H1 (cell line): ENCODE measurements around the gene KCNN4. TPM values are rescaled to one million over a fixed set of nuclear protein-coding genes. Genes with fewer than 3 reads are reported as not detected.

ENCODE experiments used
- CTCF ChIA-PET: fragments of 300-600 bp; sonication (Branson Sonifier 250); formaldehyde crosslinking; loops from one replicate; lab custom pipeline; 2021; ENCODE audit not compliant: partially characterized antibody; lab: Charles Lee
- POLR2A ChIA-PET: fragments of 300-600 bp; sonication (Branson Sonifier 250); formaldehyde crosslinking; loops from one replicate; lab custom pipeline; 2021; ENCODE audit warnings: inconsistent platforms; ENCODE audit not compliant: partially characterized antibody; lab: Charles Lee
- DNase-seq, 2 experiments: peaks; one replicate each; pipeline versions ENCODE4 v3.0.0 to v3.0.0-alpha.2; 2010 to 2022; ENCODE audit warnings: low spot score in 2 of 2, low read depth in 1 of 2, mixed read lengths in 1 of 2
- FAIRE-seq: peaks from 2 replicates; lab custom pipeline; 2011; peaks lifted over from hg19 to GRCh38; lab: Jason Lieb, UNC
- H2AFZ ChIP-seq: 2 replicates; pipeline ENCODE4 v1.8.1; 2012; ENCODE audit warnings: low read length, inconsistent platforms
- H2AK5ac ChIP-seq: 2 replicates; pipeline ENCODE4 v1.6.1; 2013; ENCODE audit warnings: low read depth, low read length
- H2BK120ac ChIP-seq: replicated peaks from 2 replicates; pipeline ENCODE3; 2013; ENCODE audit warnings: low read depth, low read length, inconsistent platforms
- H2BK12ac ChIP-seq: 2 replicates; pipeline ENCODE4 v1.6.1; 2013; ENCODE audit warnings: low read depth, low read length
- H2BK15ac ChIP-seq: 2 replicates; pipeline ENCODE4 v1.6.1; 2013; ENCODE audit warnings: low read length
- H2BK20ac ChIP-seq: 2 replicates; pipeline ENCODE4 v1.6.1; 2013; ENCODE audit warnings: low read length
- H2BK5ac ChIP-seq: 2 replicates; pipeline ENCODE4 v1.6.1; 2013; ENCODE audit warnings: low read depth, low read length
- H3K14ac ChIP-seq: 2 replicates; pipeline ENCODE4 v1.6.1; 2013; ENCODE audit warnings: inconsistent platforms; ENCODE audit not compliant: insufficient read length
- H3K18ac ChIP-seq: 2 replicates; pipeline ENCODE4 v1.6.1; 2013; ENCODE audit warnings: low read length; ENCODE audit errors: extremely low read depth
- H3K23ac ChIP-seq: 2 replicates; pipeline ENCODE4 v1.6.1; 2013; ENCODE audit warnings: inconsistent platforms; ENCODE audit not compliant: insufficient read length
- H3K23me2 ChIP-seq: 2 replicates; pipeline ENCODE4 v1.6.1; 2013; ENCODE audit warnings: low read depth, low read length
- H3K27ac ChIP-seq: 2 replicates; pipeline ENCODE4 v1.6.1; 2011; ENCODE audit warnings: low read depth, low read length, inconsistent platforms
- H3K27me3 ChIP-seq, 4 experiments: replicated peaks in 1 of 4; 1 replicate in 1 of 4; 2 replicates in 3 of 4; pipeline versions ENCODE4 v1.6.1 to v1.8.1; 2011 to 2013; ENCODE audit warnings: low read length in 3 of 4, mild to moderate bottlenecking in 3 of 4, inconsistent platforms in 2 of 4, mixed read lengths in 2 of 4, moderate library complexity in 1 of 4; ENCODE audit not compliant: control insufficient read depth in 3 of 4, insufficient read depth in 3 of 4; ENCODE audit errors: extremely low read depth in 1 of 4
- H3K36me3 ChIP-seq, 4 experiments: 2 replicates each; pipeline versions ENCODE4 v1.6.1 to v1.8.1; 2011 to 2013; ENCODE audit warnings: mild to moderate bottlenecking in 4 of 4, low read length in 3 of 4, moderate library complexity in 2 of 4, control low read depth in 1 of 4, inconsistent platforms in 1 of 4; ENCODE audit not compliant: insufficient read depth in 4 of 4, control insufficient read depth in 2 of 4
- H3K4ac ChIP-seq: replicated peaks from 2 replicates; pipeline ENCODE3; 2013; ENCODE audit warnings: low read length, low read depth, mixed read lengths, inconsistent platforms; ENCODE audit not compliant: insufficient read length
- H3K4me1 ChIP-seq, 4 experiments: replicated peaks in 1 of 4; 1 replicate in 1 of 4; 2 replicates in 3 of 4; pipeline versions ENCODE4 v1.6.1 to v1.8.1; 2011 to 2013; ENCODE audit warnings: low read length in 3 of 4, inconsistent platforms in 2 of 4, mixed read lengths in 1 of 4; ENCODE audit not compliant: insufficient read depth in 4 of 4, control insufficient read depth in 3 of 4
- H3K4me2 ChIP-seq, 2 experiments: 2 replicates each; pipeline versions ENCODE4 v1.6.1 to v1.8.1; 2011 to 2013; ENCODE audit warnings: low read depth in 2 of 2, low read length in 2 of 2, control low read depth in 1 of 2, inconsistent platforms in 1 of 2, mild to moderate bottlenecking in 1 of 2; ENCODE audit not compliant: insufficient read depth in 1 of 2
- H3K4me3 ChIP-seq, 4 experiments: fragments of 200-600, 300-600 bp in 1 of 4; sonication (generic), shearing (Covaris generic), sonication (Bioruptor Twin) in 1 of 4; 2 replicates each; pipeline versions ENCODE4 v1.5.1 to v1.8.1; 2011 to 2016; ENCODE audit warnings: low read length in 4 of 4, low read depth in 3 of 4, control low read depth in 2 of 4, inconsistent platforms in 2 of 4, mild to moderate bottlenecking in 2 of 4, mixed read lengths in 1 of 4, moderate library complexity in 1 of 4; ENCODE audit not compliant: insufficient read depth in 2 of 4; ENCODE audit errors: extremely low read depth in 1 of 4
- H3K56ac ChIP-seq: replicated peaks from 2 replicates; pipeline ENCODE3; 2013; ENCODE audit warnings: low read depth, mild to moderate bottlenecking, mixed read lengths, low read length, inconsistent platforms; ENCODE audit not compliant: insufficient read length
- H3K79me1 ChIP-seq: 2 replicates; pipeline ENCODE4 v1.6.1; 2013; ENCODE audit warnings: low read depth, low read length, control low read depth
- H3K79me2 ChIP-seq, 2 experiments: 2 replicates each; pipeline versions ENCODE4 v1.6.1 to v1.8.1; 2012 to 2013; ENCODE audit warnings: low read length in 2 of 2, mild to moderate bottlenecking in 2 of 2, inconsistent platforms in 1 of 2; ENCODE audit not compliant: insufficient read depth in 2 of 2, control insufficient read depth in 1 of 2
- H3K9ac ChIP-seq, 4 experiments: replicated peaks in 1 of 4; 1 replicate in 1 of 4; 2 replicates in 3 of 4; pipeline versions ENCODE4 v1.6.1 to v1.8.1; 2011 to 2013; ENCODE audit warnings: low read depth in 3 of 4, low read length in 3 of 4, control low read depth in 2 of 4, mild to moderate bottlenecking in 2 of 4, moderate library complexity in 2 of 4, inconsistent platforms in 1 of 4; ENCODE audit errors: extremely low read depth in 1 of 4
- H3K9me3 ChIP-seq, 2 experiments: 2 replicates each; pipeline versions ENCODE4 v1.6.1 to v1.8.1; 2012 to 2013; ENCODE audit warnings: mild to moderate bottlenecking in 2 of 2, moderate library complexity in 2 of 2, control low read depth in 1 of 2, inconsistent platforms in 1 of 2, low read depth in 1 of 2, low read length in 1 of 2, mixed read lengths in 1 of 2; ENCODE audit not compliant: insufficient read depth in 2 of 2
- H4K20me1 ChIP-seq, 2 experiments: replicated peaks in 1 of 2; 2 replicates each; pipeline versions ENCODE3 to v1.8.1; 2011 to 2013; ENCODE audit warnings: inconsistent platforms in 2 of 2, low read length in 2 of 2, mild to moderate bottlenecking in 1 of 2; ENCODE audit not compliant: insufficient read depth in 2 of 2, control insufficient read depth in 1 of 2
- H4K5ac ChIP-seq: 2 replicates; pipeline ENCODE4 v1.6.1; 2013; ENCODE audit warnings: low read length, low read depth, mixed read lengths, inconsistent platforms; ENCODE audit not compliant: insufficient read length
- H4K8ac ChIP-seq: 2 replicates; pipeline ENCODE4 v1.8.0; 2013; ENCODE audit warnings: mild to moderate bottlenecking, moderate library complexity, low read length, inconsistent platforms; ENCODE audit not compliant: insufficient read depth; ENCODE audit errors: extremely low read depth
- H4K91ac ChIP-seq: replicated peaks from 2 replicates; pipeline ENCODE3; 2013; ENCODE audit warnings: low read length, mixed read lengths, inconsistent platforms; ENCODE audit not compliant: insufficient read length
- BRCA1 ChIP-seq: IDR thresholded peaks from 2 replicates; pipeline ENCODE4 v1.6.1; 2012; ENCODE audit warnings: low read depth, low read length, improper control_type of control experiment
- CTBP2 ChIP-seq: IDR thresholded peaks from 2 replicates; pipeline ENCODE4 v1.7.0; 2011; ENCODE audit warnings: borderline replicate concordance, mild to moderate bottlenecking, moderate library complexity, mixed read lengths, low read length; ENCODE audit not compliant: insufficient read depth, insufficient read length
- E2F6 ChIP-seq: IDR thresholded peaks from 2 replicates; pipeline ENCODE4 v1.6.1; 2012; ENCODE audit warnings: inconsistent platforms
- KDM4A ChIP-seq: IDR thresholded peaks from one replicate; pipeline ENCODE4 v1.7.1; 2012; ENCODE audit warnings: low read depth, mild to moderate bottlenecking, moderate library complexity, low read length, inconsistent platforms; ENCODE audit not compliant: severe bottlenecking
- MAFK ChIP-seq: IDR thresholded peaks from 2 replicates; pipeline ENCODE4 v1.6.1; 2012; ENCODE audit warnings: low read depth, mild to moderate bottlenecking, improper control_type of control experiment, low read length
- POLR2A ChIP-seq, 2 experiments: IDR thresholded peaks; 1 replicate in 1 of 2; 2 replicates in 1 of 2; pipeline ENCODE4 v1.6.1; 2011; ENCODE audit warnings: low read depth in 2 of 2, low read length in 2 of 2, mild to moderate bottlenecking in 2 of 2; ENCODE audit errors: control extremely low read depth in 1 of 2
- RXRA ChIP-seq: IDR thresholded peaks from 2 replicates; pipeline ENCODE4 v1.6.1; 2011; ENCODE audit warnings: low read depth, mild to moderate bottlenecking, low read length, moderate library complexity; ENCODE audit not compliant: insufficient read depth
- SAP30 ChIP-seq: fragments of 300-600 bp; sonication (generic); IDR thresholded peaks from 2 replicates; pipeline ENCODE4 v1.7.1; 2012; ENCODE audit warnings: low read length, moderate library complexity, mild to moderate bottlenecking, inconsistent platforms; ENCODE audit not compliant: insufficient read depth, insufficient replicate concordance
- SIN3A ChIP-seq, 2 experiments: IDR thresholded peaks in 1 of 2; conservative IDR thresholded peaks in 1 of 2; 2 replicates each; pipeline ENCODE4 v1.6.1; 2011 to 2012; ENCODE audit warnings: low read length in 2 of 2, improper control_type of control experiment in 1 of 2, low read depth in 1 of 2, mild to moderate bottlenecking in 1 of 2
- SUZ12 ChIP-seq: fragments of 200-600 bp; sonication (generic); IDR thresholded peaks from 2 replicates; pipeline ENCODE4 v1.6.1; 2012; ENCODE audit warnings: mild to moderate bottlenecking, inconsistent platforms, low read length, moderate library complexity, mixed read lengths
- WGBS, 2 experiments: shearing (Covaris generic) in 1 of 2; methylation state at CpG; one replicate each; pipeline versions ENCODE4 v1.1.6 to v1.1.7; 2013 to 2015; ENCODE audit warnings: low lambda C conversion rate in 2 of 2, mixed read lengths in 2 of 2, inconsistent platforms in 1 of 2, low coverage in 1 of 2, missing lambda C conversion rate in 1 of 2; ENCODE audit not compliant: insufficient replicate concordance in 2 of 2, insufficient coverage in 1 of 2, insufficient read length in 1 of 2; ENCODE audit errors: extremely low coverage in 1 of 2, missing lambda C conversion rate in 1 of 2; 5-methylcytosine and 5-hydroxymethylcytosine counted together
- polyA plus RNA-seq, 7 experiments: library from polyadenylated mRNA; depleted of rRNA in 3 of 7; stranded (reverse) in 5 of 7; unstranded in 2 of 7; fragments of >200 nt in 5 of 7; fragments of 200-250 nt in 2 of 7; gene quantifications; 1 replicate in 5 of 7; 2 replicates in 1 of 7; 4 replicates in 1 of 7; pipeline versions ENCODE4 v1.2.1 to v1.2.3, GENCODE V29; 2011 to 2013; ENCODE audit warnings: missing spikeins in 2 of 7, mixed read lengths in 2 of 7
- total RNA-seq: library from RNA; stranded (reverse); fragmentation: NEBNext Ultra II Directional; extraction: Animal tissue kit (Norgen Biotek cat#: 25700); gene quantifications from 2 replicates; pipeline ENCODE4 v1.2.1, GENCODE V29; 2021

KCNN4 gene
- total and polyA plus RNA-seq, 2 of the 8 experiments (the other 6 are each of a cell fraction or from before 2014, with no cell fraction given): 0.78 to 1.5 TPM

GRCh38 chr19:43724896-43725295 is 55.9 kb downstream of the KCNN4 start:
- Histone ChIP-seq H2BK15ac (no peak overlapping the region), H2BK20ac (no peak overlapping the region), H2AFZ (no peak overlapping the region), H3K27ac (no peak overlapping the region), H3K23ac (no peak overlapping the region), H4K8ac (no peak overlapping the region), H3K4me1 (no peaks in the 10 kb centered on the region), H3K56ac (no peak overlapping the region), H2BK120ac (no peak overlapping the region), H4K5ac (no peak overlapping the region), H3K9me3 (no peaks in the 10 kb centered on the region), H3K14ac (no peak overlapping the region), H4K20me1 (peaks cover 0 to 6% of the 10 kb centered on the region in 2 experiments), H3K79me2 (no peaks in the 10 kb centered on the region), H3K27me3 (no peaks in the 10 kb centered on the region), H3K9ac (no peak overlapping the region), H3K36me3 (peaks cover 0 to 3% (median 1%) of the 10 kb centered on the region in 4 experiments; a peak in 1 of 8 replicates), H3K79me1 (no peaks in the 10 kb centered on the region), H3K4ac (no peak overlapping the region), H3K4me2 (no peak overlapping the region), H3K4me3 (no peak overlapping the region), H3K23me2 (no peaks in the 10 kb centered on the region), H2BK12ac (no peak overlapping the region), H2AK5ac (no peak overlapping the region), H4K91ac (no peak overlapping the region), H2BK5ac (no peak overlapping the region), H3K18ac (no peak overlapping the region)
- TF ChIP-seq POLR2A (IDR thresholded peaks at IDR 0.05; ENCODE audit: control extremely low read depth in 1 of 2, low read depth in 2 of 2, low read length in 2 of 2): no peak
- no peak for TF ChIP-seq SUZ12
- TF ChIP-seq SIN3A (conservative IDR thresholded peaks at IDR 0.05 in 1 of 2, IDR thresholded peaks at IDR 0.05 in 1 of 2; ENCODE audit: low read depth in 1 of 2, low read length in 2 of 2): no peak
- no peak for TF ChIP-seq E2F6
- TF ChIP-seq SAP30: no peak
- TF ChIP-seq KDM4A: no peak
- no peak for TF ChIP-seq RXRA
- TF ChIP-seq BRCA1: no peak
- TF ChIP-seq MAFK: no peak
- no peak for TF ChIP-seq CTBP2
- POLR2A ChIA-PET: interaction anchor here (1.0 kb wide), 1 partner anchor 11 kb away, joined by 5 read pairs; no protein-coding TSS in a partner anchor
- 78% methylated on average over 8 of the region's 8 CpGs; no CpG with 5 or more reads in 1 of the 2 experiments for WGBS, 2 experiments
- DNase-seq: no peak
- no peak for FAIRE-seq
- CTCF ChIA-PET: interaction anchor here (0.7 to 4.0 kb wide), 6 partner anchors 8 to 169 kb away, joined by 3 to 25 read pairs (median 6); no protein-coding TSS in a partner anchor
